Stimulated activated CD4-positive, alpha-beta T cell treated with anti-CD3 and anti-CD28 coated beads, Interleukin-15, amount 100 ng/mL, for 24 hours (primary cell): ENCODE data around the gene MROH8.
"Not testable (repeated sequence)": the region's sequence is repeated elsewhere in the genome, so short reads cannot be mapped to it uniquely, and the experiment has no call there.

ENCODE experiments used
- DNase-seq: peaks from one replicate; pipeline ENCODE4 v3.0.0-alpha.2; 2020

The MROH8 gene

GRCh38 chr20:37152284-37152683, 27.1 kb downstream of the MROH8 start:
- DNase-seq, result no peak

- no peak for DNase-seq
These were observed 27.8 kb downstream of the MROH8 start for GRCh38 chr20:37151529-37151928.

GRCh38 chr20:37150864-37151263, 28.5 kb downstream of the MROH8 start:
- DNase-seq, result not testable (repeated sequence)

- DNase-seq, result no peak
These were observed 32.1 kb downstream of the MROH8 start for GRCh38 chr20:37147250-37147649.

- DNase-seq, result no peak
These were observed 34.4 kb downstream of the MROH8 start for GRCh38 chr20:37144856-37145404.

GRCh38 chr20:37142708-37143107, 36.6 kb downstream of the MROH8 start:
- no peak for DNase-seq

- no peak for DNase-seq
These were observed 41.8 kb downstream of the MROH8 start for GRCh38 chr20:37137547-37137946.

GRCh38 chr20:37133952-37134351, 45.4 kb downstream of the MROH8 start:
- no peak for DNase-seq

GRCh38 chr20:37131486-37131885, 47.9 kb downstream of the MROH8 start:
- DNase-seq, result no peak

GRCh38 chr20:37128803-37129202, 50.5 kb downstream of the MROH8 start:
- no peak for DNase-seq

GRCh38 chr20:37126290-37126689, 53.1 kb downstream of the MROH8 start:
- not testable (repeated sequence) for DNase-seq

- no peak for DNase-seq
These were observed 55.9 kb downstream of the MROH8 start for GRCh38 chr20:37123441-37123840.

- no peak for DNase-seq
These were observed 58.9 kb downstream of the MROH8 start for GRCh38 chr20:37120497-37120896.

GRCh38 chr20:37119356-37120036, 59.9 kb downstream of the MROH8 start:
- no peak for DNase-seq

GRCh38 chr20:37114012-37114411, 65.3 kb downstream of the MROH8 start:
- DNase-seq, result no peak

- DNase-seq, result no peak
These were observed 67.4 kb downstream of the MROH8 start for GRCh38 chr20:37111926-37112455.

- DNase-seq, result no peak
These were observed 70.7 kb downstream of the MROH8 start for GRCh38 chr20:37108676-37109075.

- DNase-seq, result no peak
These were observed 76.8 kb downstream of the MROH8 start for GRCh38 chr20:37102571-37102970.

GRCh38 chr20:37096415-37097041, 82.8 kb downstream of the MROH8 start:
- DNase-seq, result no peak

- peak; percentile 92 for DNase-seq
These were observed 83.5 kb downstream of the MROH8 start, which contains the start of gene RBL1 for GRCh38 chr20:37095599-37096414. Gene RBL1 (minus strand): TSS chr20:37095997. CDS start chr20:37095928, 69 bp downstream.

GRCh38 chr20:37095108-37095598, 84.2 kb downstream of the MROH8 start:
- DNase-seq, result peak; percentile 52

GRCh38 chr20:37090407-37090806, 88.9 kb downstream of the MROH8 start:
- DNase-seq, result no peak

GRCh38 chr20:37081717-37082289, 97.5 kb downstream of the MROH8 start:
- peak; percentile 20 for DNase-seq
